ENCODE results near the gene OTOG. TPM values are rescaled to one million over a fixed set of nuclear protein-coding genes. Genes with fewer than 3 reads are reported as not detected.

Gene OTOG
- total and polyA plus RNA-seq, 2 donors (not counting 3 experiments of a cell fraction or from before 2014, with no cell fraction given), result not detected

DNA sequence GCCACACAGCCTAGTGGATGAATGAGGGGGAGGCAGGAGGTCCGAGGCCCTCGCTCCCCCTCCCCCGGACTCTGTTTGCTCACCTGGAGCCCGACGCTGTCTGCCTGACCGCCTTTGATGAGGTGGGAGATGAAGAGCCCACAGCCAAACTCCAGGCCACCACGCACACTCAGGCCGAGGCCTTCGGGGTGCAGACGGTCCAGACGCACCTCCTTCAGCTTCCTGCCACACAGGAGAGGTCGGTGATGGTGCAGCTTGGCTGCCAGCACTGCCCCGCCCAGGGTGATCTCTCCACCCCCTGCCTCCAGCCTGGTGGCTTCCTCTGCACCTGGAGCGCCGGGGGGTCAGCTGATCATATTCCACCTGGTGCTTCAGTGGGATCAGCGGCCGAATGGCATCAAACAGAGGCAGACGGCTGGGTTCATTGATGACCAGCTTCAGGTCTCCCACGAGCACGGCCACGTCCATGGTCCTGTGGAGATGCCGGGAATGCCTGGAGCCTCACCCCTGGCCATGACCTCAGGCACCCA, 15.9 kb upstream of the OTOG start:
- Histone ChIP-seq H3K36me3 (ENCODE audit: control insufficient read depth in 2 of 2, extremely low read depth in 1 of 2, insufficient read depth in 2 of 2, low read length in 2 of 2) (no peaks in the 10 kb centered on the region), H2AFZ (ENCODE audit: low read depth, low read length) (no peak overlapping the region), H3K79me2 (ENCODE audit: control insufficient read depth, insufficient read depth, low read length) (no peaks in the 10 kb centered on the region), H3K4me1 (ENCODE audit: control insufficient read depth, extremely low read depth, insufficient read depth, low read length) (no peaks in the 10 kb centered on the region), H3K4me2 (ENCODE audit: insufficient read depth, low read length) (no peak overlapping the region), H4K20me1 (replicated peaks; ENCODE audit: control insufficient read depth, extremely low read depth, insufficient read depth, low read length) (no peaks in the 10 kb centered on the region), H3K9me1 (replicated peaks; ENCODE audit: control insufficient read depth, extremely low read depth, insufficient read depth, low read length) (no peaks in the 10 kb centered on the region), H3K9me3 (replicated peaks; ENCODE audit: control insufficient read depth, insufficient read depth, low read length) (no peaks in the 10 kb centered on the region), H3K4me3 (replicated peaks in 1 of 3; ENCODE audit: insufficient read depth in 1 of 3, low read depth in 1 of 3, low read length in 3 of 3) (no peak overlapping the region), H3K27ac (ENCODE audit: insufficient read depth, low read depth, low read length) (no peak overlapping the region), H3K27me3 (ENCODE audit: control insufficient read depth in 2 of 2, insufficient read depth in 2 of 2, low read length in 2 of 2) (peaks cover 2 to 7% of the 10 kb centered on the region in 2 experiments), H3K9ac (replicated peaks; ENCODE audit: extremely low read depth, insufficient read depth, low read length) (no peak overlapping the region)
- dilution Hi-C loops (cut with MboI; ENCODE audit: extremely low pct_ligation_motif_present, low sequenced_read_pairs), result no loop called here
- ChIA-PET POLR2A (no interaction called here), CTCF (interaction anchor here (0.6 to 1.8 kb wide), 3 partner anchors 26 to 183 kb away, joined by 3 to 5 read pairs (median 3); no protein-coding TSS in a partner anchor)
- intact Hi-C loops (cut with micrococcal nuclease), result no loop called here
- no TSS peak for BruUV-seq (replicated peaks)
- TF ChIP-seq, protein P1, sequence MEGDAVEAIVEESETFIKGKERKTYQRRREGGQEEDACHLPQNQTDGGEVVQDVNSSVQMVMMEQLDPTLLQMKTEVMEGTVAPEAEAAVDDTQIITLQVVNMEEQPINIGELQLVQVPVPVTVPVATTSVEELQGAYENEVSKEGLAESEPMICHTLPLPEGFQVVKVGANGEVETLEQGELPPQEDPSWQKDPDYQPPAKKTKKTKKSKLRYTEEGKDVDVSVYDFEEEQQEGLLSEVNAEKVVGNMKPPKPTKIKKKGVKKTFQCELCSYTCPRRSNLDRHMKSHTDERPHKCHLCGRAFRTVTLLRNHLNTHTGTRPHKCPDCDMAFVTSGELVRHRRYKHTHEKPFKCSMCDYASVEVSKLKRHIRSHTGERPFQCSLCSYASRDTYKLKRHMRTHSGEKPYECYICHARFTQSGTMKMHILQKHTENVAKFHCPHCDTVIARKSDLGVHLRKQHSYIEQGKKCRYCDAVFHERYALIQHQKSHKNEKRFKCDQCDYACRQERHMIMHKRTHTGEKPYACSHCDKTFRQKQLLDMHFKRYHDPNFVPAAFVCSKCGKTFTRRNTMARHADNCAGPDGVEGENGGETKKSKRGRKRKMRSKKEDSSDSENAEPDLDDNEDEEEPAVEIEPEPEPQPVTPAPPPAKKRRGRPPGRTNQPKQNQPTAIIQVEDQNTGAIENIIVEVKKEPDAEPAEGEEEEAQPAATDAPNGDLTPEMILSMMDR (IDR thresholded peaks at IDR 0.05; ENCODE audit: extremely low read depth in 1 of 2, insufficient read depth in 1 of 2, low read depth in 1 of 2, low read length in 2 of 2), result no peak
- no peak for TF ChIP-seq POLR2A (IDR thresholded peaks at IDR 0.05; ENCODE audit: low read depth, low read length)
- TF ChIP-seq EZH2 (IDR thresholded peaks at IDR 0.05; ENCODE audit: borderline replicate concordance, low read depth, low read length, severe bottlenecking), result no peak
- TF ChIP-seq MAX (IDR thresholded peaks at IDR 0.05; ENCODE audit: insufficient read depth, insufficient read length), result no peak
- TF ChIP-seq GATA2 (IDR thresholded peaks at IDR 0.05; ENCODE audit: insufficient read depth, insufficient read length, low read depth, low read length), result no peak
- no peak for TF ChIP-seq JUN (IDR thresholded peaks at IDR 0.05; ENCODE audit: borderline replicate concordance, insufficient read depth, insufficient read length, low read depth)
- no peak for TF ChIP-seq MYC (IDR thresholded peaks at IDR 0.05; ENCODE audit: low read depth, low read length)
- TF ChIP-seq POLR2AphosphoS5 (IDR thresholded peaks at IDR 0.05; ENCODE audit: insufficient read depth, low read depth, low read length), result no peak
- no peak for TF ChIP-seq FOS (IDR thresholded peaks at IDR 0.05; ENCODE audit: borderline replicate concordance, insufficient read depth, low read length)
- no peak for FAIRE-seq
- DNase-seq (ENCODE audit: low read depth, low spot score), result no peak

Data from endothelial cell of umbilical vein (primary cell).